HEK293T (cell line): ENCODE data around the gene FAM193A.

Experiments
- ARNT ChIP-seq: fragments of 450-650 bp; IDR thresholded peaks from 2 replicates; pipeline ENCODE4 v1.6.1; 2017; ENCODE audit warnings: mild to moderate bottlenecking
- BHLHE40 ChIP-seq: fragments of 450-650 bp; IDR thresholded peaks from 2 replicates; pipeline ENCODE4 v1.6.1; 2016; ENCODE audit warnings: mild to moderate bottlenecking, moderate library complexity, borderline replicate concordance
- CTBP1 ChIP-seq: fragments of 450-650 bp; IDR thresholded peaks from 2 replicates; pipeline ENCODE4 v1.6.1; 2016; ENCODE audit warnings: borderline replicate concordance
- ELF4 ChIP-seq: fragments of 450-650 bp; IDR thresholded peaks from 2 replicates; pipeline ENCODE4 v1.6.1; 2017; ENCODE audit warnings: antibody characterized with exemption
- FOXK2 ChIP-seq: fragments of 450-650 bp; IDR thresholded peaks from 2 replicates; pipeline ENCODE4 v1.6.1; 2016; ENCODE audit warnings: mild to moderate bottlenecking
- FOXM1 ChIP-seq: fragments of 450-650 bp; IDR thresholded peaks from 2 replicates; pipeline ENCODE4 v1.6.1; 2017; ENCODE audit warnings: mild to moderate bottlenecking, borderline replicate concordance
- HDGF ChIP-seq: fragments of 450-650 bp; IDR thresholded peaks from 2 replicates; pipeline ENCODE4 v1.6.1; 2017; ENCODE audit warnings: antibody characterized with exemption, borderline replicate concordance
- LEF1 ChIP-seq: fragments of 450-650 bp; IDR thresholded peaks from 2 replicates; pipeline ENCODE4 v1.6.1; 2017; ENCODE audit warnings: mild to moderate bottlenecking, borderline replicate concordance
- NFRKB ChIP-seq: fragments of 450-650 bp; IDR thresholded peaks from 2 replicates; pipeline ENCODE4 v1.6.1; 2016; ENCODE audit warnings: mild to moderate bottlenecking, moderate library complexity
- PKNOX1 ChIP-seq: fragments of 450-650 bp; IDR thresholded peaks from 2 replicates; pipeline ENCODE4 v1.6.1; 2016
- SP1 ChIP-seq: fragments of 450-650 bp; IDR thresholded peaks from 2 replicates; pipeline ENCODE4 v1.6.1; 2017
- SUZ12 ChIP-seq: fragments of 450-650 bp; IDR thresholded peaks from 2 replicates; pipeline ENCODE4 v1.6.1; 2016; ENCODE audit warnings: mild to moderate bottlenecking
- TARDBP ChIP-seq: fragments of 450-650 bp; IDR thresholded peaks from 2 replicates; pipeline ENCODE4 v1.6.1; 2016
- ZNF384 ChIP-seq: fragments of 450-650 bp; IDR thresholded peaks from 2 replicates; pipeline ENCODE4 v1.6.1; 2016

- TF ChIP-seq ARNT (no peak), ELF4 (no peak), PKNOX1 (no peak), FOXK2 (no peak), HDGF (no peak), FOXM1 (no peak), SP1 (no peak), ZNF384 (no peak), TARDBP (no peak), BHLHE40 (no peak), LEF1 (no peak), NFRKB (no peak), CTBP1 (no peak), SUZ12 (no peak)
These were observed 231.7 kb downstream of the FAM193A start for GRCh38 chr4:2768124-2768523.
